Neutrophil (primary cell): ENCODE measurements around the gene SDK2.

Experiments used
- H3K27ac ChIP-seq: fragments of 200-600 bp; sonication (generic); 2 replicates; pipeline ENCODE4 v1.5.1; 2016; ENCODE audit warnings: mild to moderate bottlenecking, moderate library complexity
- H3K27me3 ChIP-seq: fragments of 200-600 bp; sonication (generic); 2 replicates; pipeline ENCODE4 v1.6.0; 2016; ENCODE audit warnings: mild to moderate bottlenecking
- H3K36me3 ChIP-seq: fragments of 200-600 bp; sonication (generic); 2 replicates; pipeline ENCODE4 v1.5.1; 2017
- H3K4me1 ChIP-seq, 2 experiments: fragments of 200-600 bp in 1 of 2; sonication (generic) in 1 of 2; 1 replicate in 1 of 2; 2 replicates in 1 of 2; pipeline versions ENCODE4 v1.5.1 to v1.6.1; 2013 to 2016; ENCODE audit warnings: low read depth in 1 of 2, low read length in 1 of 2, mild to moderate bottlenecking in 1 of 2, moderate library complexity in 1 of 2; ENCODE audit not compliant: control insufficient read depth in 1 of 2, insufficient read depth in 1 of 2
- H3K4me3 ChIP-seq, 2 experiments: fragments of 200-600 bp in 1 of 2; sonication (generic) in 1 of 2; 1 replicate in 1 of 2; 2 replicates in 1 of 2; pipeline ENCODE4 v1.5.1; 2013 to 2016; ENCODE audit warnings: low read depth in 1 of 2, low read length in 1 of 2, mild to moderate bottlenecking in 1 of 2, moderate library complexity in 1 of 2
- H3K9me3 ChIP-seq: fragments of 200-600 bp; sonication (generic); 2 replicates; pipeline ENCODE4 v1.5.1; 2016
- TF ChIP-seq, protein P1 (sequence below): fragments of 200-600 bp; sonication (generic); IDR thresholded peaks from 2 replicates; pipeline ENCODE4 v1.5.1; 2016; ENCODE audit warnings: antibody characterized with exemption

SDK2 gene

GRCh38 chr17:73390851-73391250 lies 253.4 kb downstream of the SDK2 start:
- no peak overlapping the region for H3K27ac ChIP-seq
- H3K27me3 ChIP-seq = no peaks in the 10 kb centered on the region
- H3K4me1 ChIP-seq = no peaks in the 10 kb centered on the region
- TF ChIP-seq, protein P1, sequence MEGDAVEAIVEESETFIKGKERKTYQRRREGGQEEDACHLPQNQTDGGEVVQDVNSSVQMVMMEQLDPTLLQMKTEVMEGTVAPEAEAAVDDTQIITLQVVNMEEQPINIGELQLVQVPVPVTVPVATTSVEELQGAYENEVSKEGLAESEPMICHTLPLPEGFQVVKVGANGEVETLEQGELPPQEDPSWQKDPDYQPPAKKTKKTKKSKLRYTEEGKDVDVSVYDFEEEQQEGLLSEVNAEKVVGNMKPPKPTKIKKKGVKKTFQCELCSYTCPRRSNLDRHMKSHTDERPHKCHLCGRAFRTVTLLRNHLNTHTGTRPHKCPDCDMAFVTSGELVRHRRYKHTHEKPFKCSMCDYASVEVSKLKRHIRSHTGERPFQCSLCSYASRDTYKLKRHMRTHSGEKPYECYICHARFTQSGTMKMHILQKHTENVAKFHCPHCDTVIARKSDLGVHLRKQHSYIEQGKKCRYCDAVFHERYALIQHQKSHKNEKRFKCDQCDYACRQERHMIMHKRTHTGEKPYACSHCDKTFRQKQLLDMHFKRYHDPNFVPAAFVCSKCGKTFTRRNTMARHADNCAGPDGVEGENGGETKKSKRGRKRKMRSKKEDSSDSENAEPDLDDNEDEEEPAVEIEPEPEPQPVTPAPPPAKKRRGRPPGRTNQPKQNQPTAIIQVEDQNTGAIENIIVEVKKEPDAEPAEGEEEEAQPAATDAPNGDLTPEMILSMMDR = no peak
- H3K36me3 ChIP-seq = no peaks in the 10 kb centered on the region
- H3K4me3 ChIP-seq = no peak overlapping the region
- no peaks in the 10 kb centered on the region for H3K9me3 ChIP-seq

- no peak overlapping the region for H3K27ac ChIP-seq
- H3K4me3 ChIP-seq = no peak overlapping the region
- no peaks in the 10 kb centered on the region for H3K9me3 ChIP-seq
- H3K4me1 ChIP-seq = no peaks in the 10 kb centered on the region
- no peaks in the 10 kb centered on the region for H3K36me3 ChIP-seq
- TF ChIP-seq, protein P1 = no peak
- no peaks in the 10 kb centered on the region for H3K27me3 ChIP-seq
Observed at GRCh38 chr17:73390221-73390620, 254.0 kb downstream of the SDK2 start.

GRCh38 chr17:73389411-73389810 lies 254.8 kb downstream of the SDK2 start:
- H3K9me3 ChIP-seq = no peaks in the 10 kb centered on the region
- H3K4me1 ChIP-seq = no peaks in the 10 kb centered on the region
- TF ChIP-seq, protein P1 = no peak
- no peak overlapping the region for H3K27ac ChIP-seq
- H3K4me3 ChIP-seq = no peak overlapping the region
- H3K27me3 ChIP-seq = no peaks in the 10 kb centered on the region
- H3K36me3 ChIP-seq = no peaks in the 10 kb centered on the region

DNA sequence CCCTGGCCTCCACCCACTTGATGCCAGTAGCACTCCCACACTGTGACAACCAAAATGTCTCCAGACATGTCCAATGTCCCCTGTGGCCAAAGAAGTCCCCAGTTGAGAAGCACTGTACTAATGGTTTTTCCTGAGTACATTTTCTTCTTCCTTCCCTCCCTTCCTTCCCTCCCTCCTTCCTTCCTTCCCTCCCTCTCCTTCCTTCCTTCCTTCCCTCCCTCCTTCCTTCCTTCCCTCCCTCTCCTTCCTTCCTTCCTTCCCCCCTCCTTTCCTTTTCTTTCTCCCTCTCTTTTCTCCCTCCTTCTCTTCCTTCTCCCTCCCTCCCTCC lies 255.7 kb downstream of the SDK2 start:
- H3K36me3 ChIP-seq = no peaks in the 10 kb centered on the region
- H3K9me3 ChIP-seq = no peaks in the 10 kb centered on the region
- H3K4me1 ChIP-seq = no peaks in the 10 kb centered on the region
- TF ChIP-seq, protein P1 = no peak
- no peak overlapping the region for H3K27ac ChIP-seq
- no peak overlapping the region for H3K4me3 ChIP-seq
- H3K27me3 ChIP-seq = no peaks in the 10 kb centered on the region

DNA sequence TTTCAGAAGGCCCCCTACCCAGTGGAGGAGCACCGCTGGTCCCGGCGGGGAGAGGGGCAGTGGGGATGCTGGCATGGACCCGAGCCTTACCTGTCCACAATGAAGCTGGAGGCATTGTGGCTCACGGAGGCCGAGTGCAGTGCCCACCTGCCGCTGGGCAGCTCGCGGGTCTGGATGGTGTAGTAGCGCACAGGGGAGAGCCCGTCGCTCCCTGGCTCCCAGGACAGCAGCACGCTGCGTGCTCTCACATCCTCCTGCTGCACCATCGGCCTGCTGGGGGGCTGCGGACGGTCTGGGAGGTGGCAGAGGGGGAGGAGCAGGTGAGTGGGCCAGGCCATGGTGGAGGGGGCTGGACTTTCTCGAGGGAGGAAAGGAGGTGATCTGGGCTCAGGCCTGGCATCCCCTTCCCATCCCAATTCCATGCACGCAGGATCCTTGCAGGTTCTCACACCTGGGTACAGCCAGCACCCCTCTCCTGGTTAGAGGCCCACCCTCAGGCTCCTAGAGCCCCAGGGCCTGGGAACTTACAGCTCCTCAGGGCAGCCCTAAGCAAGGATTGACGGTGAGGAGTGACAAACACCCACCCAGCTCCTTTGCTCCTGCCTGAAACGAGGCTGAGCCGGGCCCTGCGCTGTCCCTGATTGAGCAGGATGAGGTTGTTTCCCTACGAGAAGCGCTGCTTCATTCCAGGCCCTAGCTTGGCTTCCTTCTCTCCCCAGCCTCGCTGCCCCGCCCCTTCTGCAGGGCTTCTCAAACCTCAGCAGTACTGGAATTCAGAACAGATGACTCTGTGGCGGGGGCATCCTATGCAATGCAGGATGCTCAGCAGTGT lies 256.3 kb downstream of the SDK2 start:
- H3K27me3 ChIP-seq = no peaks in the 10 kb centered on the region
- H3K4me1 ChIP-seq = no peaks in the 10 kb centered on the region
- H3K9me3 ChIP-seq = no peaks in the 10 kb centered on the region
- no peak overlapping the region for H3K27ac ChIP-seq
- TF ChIP-seq, protein P1 = no peak
- no peaks in the 10 kb centered on the region for H3K36me3 ChIP-seq
- no peak overlapping the region for H3K4me3 ChIP-seq
